Endothelial cell of umbilical vein (primary cell): ENCODE measurements around the gene VWA5B2.

Source experiments
- CTCF ChIP-seq, 2 donors: IDR thresholded peaks; 1 replicate in 1 of 2; 2 replicates in 1 of 2; pipeline ENCODE4 v1.5.1; 2011; ENCODE audit warnings: low read length in 2 of 2, mild to moderate bottlenecking in 2 of 2, moderate library complexity in 2 of 2, control low read depth in 1 of 2, inconsistent platforms in 1 of 2, low read depth in 1 of 2; ENCODE audit not compliant: insufficient read depth in 1 of 2; ENCODE audit errors: extremely low read depth in 1 of 2
- EZH2 ChIP-seq: IDR thresholded peaks from 2 replicates; pipeline ENCODE4 v1.6.1; 2012; ENCODE audit warnings: borderline replicate concordance, low read depth, mild to moderate bottlenecking, moderate library complexity, low read length, inconsistent platforms; ENCODE audit not compliant: severe bottlenecking
- POLR2A ChIP-seq: IDR thresholded peaks from 2 replicates; pipeline ENCODE4 v1.6.1; 2012; ENCODE audit warnings: low read depth, mild to moderate bottlenecking, control low read depth, low read length
- POLR2AphosphoS5 ChIP-seq: IDR thresholded peaks from 2 replicates; pipeline ENCODE4 v1.6.1; 2012; ENCODE audit warnings: low read depth, mild to moderate bottlenecking, control low read depth, low read length, moderate library complexity; ENCODE audit not compliant: insufficient read depth

- TF ChIP-seq CTCF (IDR thresholded peaks at IDR 0.05; ENCODE audit: extremely low read depth in 1 of 2, insufficient read depth in 1 of 2, low read depth in 1 of 2, low read length in 2 of 2) (no peak), EZH2 (no peak), POLR2AphosphoS5 (no peak), POLR2A (no peak)
These were observed 60.9 kb downstream of the VWA5B2 start for GRCh38 chr3:184290331-184290730.
